Astrocyte (in vitro differentiated cells and primary cell): Measurements from ENCODE around the gene HAT1. TPM values are rescaled to one million over a fixed set of nuclear protein-coding genes. Genes with fewer than 3 reads are reported as not detected.

Experiments used
- DNase-seq: peaks from one replicate; pipeline ENCODE4 v3.0.0-alpha.2; 2010; ENCODE audit warnings: low read depth
- FAIRE-seq: peaks from 2 replicates; lab custom pipeline; 2011; peaks lifted over from hg19 to GRCh38; lab: Jason Lieb, UNC
- H2AFZ ChIP-seq: 2 replicates; pipeline ENCODE4 v1.6.0; 2012; ENCODE audit warnings: low read depth, low read length, inconsistent platforms
- H3K27ac ChIP-seq: 2 replicates; pipeline ENCODE4 v1.5.1; 2011; ENCODE audit warnings: low read depth, low read length, inconsistent platforms
- H3K27me3 ChIP-seq: 2 replicates; pipeline ENCODE4 v1.6.0; 2011; ENCODE audit warnings: low read length, inconsistent platforms; ENCODE audit not compliant: insufficient read depth
- H3K36me3 ChIP-seq: 2 replicates; pipeline ENCODE4 v1.5.1; 2011; ENCODE audit warnings: low read length, inconsistent platforms; ENCODE audit not compliant: insufficient read depth
- H3K4me1 ChIP-seq: 2 replicates; pipeline ENCODE4 v1.5.1; 2011; ENCODE audit warnings: low read length, inconsistent platforms; ENCODE audit not compliant: insufficient read depth
- H3K4me2 ChIP-seq: 2 replicates; pipeline ENCODE4 v1.6.0; 2012; ENCODE audit warnings: low read length, inconsistent platforms
- H3K4me3 ChIP-seq: 2 replicates; pipeline ENCODE4 v1.5.1; 2011; ENCODE audit warnings: low read depth, mild to moderate bottlenecking, low read length, inconsistent platforms; ENCODE audit not compliant: insufficient read depth
- H3K79me2 ChIP-seq: 2 replicates; pipeline ENCODE4 v1.6.0; 2012; ENCODE audit warnings: mild to moderate bottlenecking, low read length, inconsistent platforms; ENCODE audit not compliant: insufficient read depth
- H3K9ac ChIP-seq: 2 replicates; pipeline ENCODE4 v1.6.0; 2012; ENCODE audit warnings: mild to moderate bottlenecking, low read length, inconsistent platforms
- H3K9me3 ChIP-seq: 2 replicates; pipeline ENCODE4 v1.5.1; 2012; ENCODE audit warnings: low read depth, mild to moderate bottlenecking, low read length, inconsistent platforms; ENCODE audit not compliant: insufficient read depth
- H4K20me1 ChIP-seq: 2 replicates; pipeline ENCODE4 v1.6.0; 2012; ENCODE audit warnings: low read length, inconsistent platforms; ENCODE audit not compliant: insufficient read depth
- H3K27ac Mint-ChIP-seq: one replicate; pipeline ENCODE4 v1.8.0; 2021; ENCODE audit warnings: mild to moderate bottlenecking, mixed read lengths; ENCODE audit not compliant: unreplicated experiment
- H3K27me3 Mint-ChIP-seq: one replicate; pipeline ENCODE4 v1.8.0; 2021; ENCODE audit warnings: low read depth, mixed read lengths; ENCODE audit not compliant: unreplicated experiment
- H3K36me3 Mint-ChIP-seq: one replicate; pipeline ENCODE4 v1.8.0; 2021; ENCODE audit warnings: low read depth, mixed read lengths; ENCODE audit not compliant: unreplicated experiment
- H3K4me1 Mint-ChIP-seq: one replicate; pipeline ENCODE4 v1.8.0; 2021; ENCODE audit warnings: low read depth, mixed read lengths; ENCODE audit not compliant: unreplicated experiment
- H3K4me3 Mint-ChIP-seq: one replicate; pipeline ENCODE4 v1.8.0; 2021; ENCODE audit warnings: mild to moderate bottlenecking, moderate library complexity, mixed read lengths; ENCODE audit not compliant: unreplicated experiment
- H3K9me3 Mint-ChIP-seq: one replicate; pipeline ENCODE4 v1.8.0; 2021; ENCODE audit warnings: mild to moderate bottlenecking, mixed read lengths; ENCODE audit not compliant: unreplicated experiment
- CTCF ChIP-seq: IDR thresholded peaks from 2 replicates; pipeline ENCODE4 v1.5.1; 2011; ENCODE audit warnings: low read depth, mild to moderate bottlenecking, inconsistent platforms, low read length, moderate library complexity; ENCODE audit not compliant: insufficient read depth
- EZH2 ChIP-seq: IDR thresholded peaks from 2 replicates; pipeline ENCODE4 v1.6.1; 2012; ENCODE audit warnings: mild to moderate bottlenecking, low read length, inconsistent platforms; ENCODE audit not compliant: insufficient read depth
- total RNA-seq: library from RNA; stranded (reverse); gene quantifications from 2 replicates; pipeline ENCODE4 v1.2.1, GENCODE V29; 2021

The HAT1 gene
- total RNA-seq, 1 donor from 2014 or later = 29.1 TPM

- H3K4me3 Mint-ChIP-seq = no peak overlapping the region
- Histone ChIP-seq H3K9me3 (no peaks in the 10 kb centered on the region), H3K27me3 (no peaks in the 10 kb centered on the region), H3K4me2 (peak overlapping the region; percentile 15), H3K4me1 (no peaks in the 10 kb centered on the region), H2AFZ (peak overlapping the region; percentile 54), H3K79me2 (no peaks in the 10 kb centered on the region), H3K9ac (no peak overlapping the region), H3K36me3 (no peaks in the 10 kb centered on the region), H3K4me3 (no peak overlapping the region), H4K20me1 (no peaks in the 10 kb centered on the region), H3K27ac (no peak overlapping the region)
- no peak overlapping the region for H3K27ac Mint-ChIP-seq
- FAIRE-seq (no peak), DNase-seq (no peak)
- H3K36me3 Mint-ChIP-seq = no peaks in the 10 kb centered on the region
- no peaks in the 10 kb centered on the region for H3K9me3 Mint-ChIP-seq
- H3K27me3 Mint-ChIP-seq = no peaks in the 10 kb centered on the region
- TF ChIP-seq EZH2 (no peak), CTCF (no peak)
- H3K4me1 Mint-ChIP-seq = peaks cover 7% of the 10 kb centered on the region
These were observed 91.1 kb downstream of the HAT1 start for GRCh38 chr2:172013396-172013795.

- peak overlapping the region; percentile 76 for H3K4me2 ChIP-seq
- Mint-ChIP-seq H3K4me3 (peak overlapping the region; percentile 51), H3K4me1 (peaks cover 13% of the 10 kb centered on the region), H3K27ac (peak overlapping the region; percentile 90), H3K36me3 (no peaks in the 10 kb centered on the region), H3K9me3 (no peaks in the 10 kb centered on the region), H3K27me3 (no peaks in the 10 kb centered on the region)
- no peaks in the 10 kb centered on the region for H4K20me1 ChIP-seq
- H3K27ac ChIP-seq = no peak overlapping the region
- H3K4me1 ChIP-seq = peaks cover 11% of the 10 kb centered on the region
- no peaks in the 10 kb centered on the region for H3K9me3 ChIP-seq
- no peaks in the 10 kb centered on the region for H3K36me3 ChIP-seq
- H3K9ac ChIP-seq = no peak overlapping the region
- no peak for FAIRE-seq
- no peak for DNase-seq
- H3K27me3 ChIP-seq = no peaks in the 10 kb centered on the region
- no peaks in the 10 kb centered on the region for H3K79me2 ChIP-seq
- H3K4me3 ChIP-seq = no peak overlapping the region
- TF ChIP-seq CTCF = no peak
- no peak for TF ChIP-seq EZH2
- H2AFZ ChIP-seq = peak overlapping the region; percentile 45
These were observed 99.0 kb downstream of the HAT1 start for GRCh38 chr2:172021074-172021931.

- no peak for FAIRE-seq
- Mint-ChIP-seq H3K4me1 (peaks cover 13% of the 10 kb centered on the region), H3K36me3 (no peaks in the 10 kb centered on the region), H3K4me3 (peak overlapping the region; percentile 51), H3K27me3 (no peaks in the 10 kb centered on the region), H3K9me3 (no peaks in the 10 kb centered on the region), H3K27ac (peak overlapping the region; percentile 90)
- no peak overlapping the region for H3K4me3 ChIP-seq
- H2AFZ ChIP-seq = peak overlapping the region; percentile 45
- peaks cover 11% of the 10 kb centered on the region for H3K4me1 ChIP-seq
- no peaks in the 10 kb centered on the region for H3K79me2 ChIP-seq
- no peaks in the 10 kb centered on the region for H3K27me3 ChIP-seq
- peak; percentile 17 for DNase-seq
- H3K4me2 ChIP-seq = peak overlapping the region; percentile 76
- no peaks in the 10 kb centered on the region for H3K36me3 ChIP-seq
- H3K9ac ChIP-seq = no peak overlapping the region
- no peak overlapping the region for H3K27ac ChIP-seq
- H4K20me1 ChIP-seq = no peaks in the 10 kb centered on the region
- TF ChIP-seq CTCF (no peak), EZH2 (no peak)
- H3K9me3 ChIP-seq = no peaks in the 10 kb centered on the region
These were observed 99.7 kb downstream of the HAT1 start for GRCh38 chr2:172021955-172022354.
